ENCODE data around the gene NUTM2D.
"Not testable (repeated sequence)": the region's sequence is repeated elsewhere in the genome, so short reads cannot be mapped to it uniquely, and the experiment has no call there.

The NUTM2D gene

DNA sequence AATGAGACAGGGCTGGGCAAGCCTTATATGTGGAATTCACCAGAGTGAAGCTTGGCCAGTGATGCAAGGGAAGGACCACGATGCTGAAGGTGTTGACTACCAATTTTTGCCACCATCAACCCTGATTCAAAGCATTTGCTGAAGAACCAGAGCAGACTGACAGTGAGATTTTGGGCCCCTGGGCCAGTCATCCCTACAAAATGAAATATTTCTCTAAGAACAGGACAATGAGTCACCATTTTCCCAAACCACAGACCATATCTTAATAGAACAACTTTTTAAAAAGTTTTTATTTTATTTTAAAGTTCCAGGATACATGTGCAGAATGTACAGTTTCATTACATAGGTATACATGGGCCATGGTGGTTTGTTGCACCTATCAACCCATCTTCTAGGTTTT lies 16.5 kb downstream of the NUTM2D start:
- DNase-seq, result peak; percentile 37

GRCh38 chr10:87379115-87379514 lies 21.6 kb downstream of the NUTM2D start:
- not testable (repeated sequence) for DNase-seq

DNA sequence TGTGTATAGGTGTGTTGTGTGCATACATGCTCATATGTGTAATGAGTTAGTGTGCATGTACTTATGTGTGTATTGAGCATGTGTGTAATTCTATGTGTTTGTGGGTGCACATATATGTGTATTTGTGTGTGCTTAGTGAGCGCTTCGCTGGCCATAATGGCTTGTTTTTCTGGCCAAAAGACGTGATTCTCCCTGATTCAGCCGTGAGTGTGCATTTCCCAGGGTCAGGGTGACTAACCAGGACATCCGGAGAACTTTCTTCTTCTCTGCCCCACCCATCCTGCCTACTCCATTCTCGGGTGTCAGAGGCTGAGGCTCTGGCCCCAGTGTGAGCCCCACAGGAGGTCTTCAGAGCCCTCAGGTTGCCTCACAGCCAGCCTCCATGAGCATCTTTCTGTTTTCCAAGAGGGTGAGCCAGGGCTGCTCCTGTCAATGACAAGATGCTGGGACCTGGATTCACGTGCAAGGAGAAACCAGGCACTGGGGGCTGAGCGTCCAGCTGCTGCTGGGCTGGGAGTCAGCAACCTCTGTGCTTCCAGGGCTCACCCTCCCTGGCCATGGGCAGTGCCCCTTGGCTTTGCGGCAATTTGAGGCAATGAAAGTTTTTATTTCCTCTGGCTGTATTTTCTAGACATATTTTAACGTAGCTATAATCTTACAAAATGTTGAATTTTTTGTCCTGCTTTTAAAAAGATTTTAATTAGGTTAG lies 25.8 kb downstream of the NUTM2D start:
- DNase-seq, result not testable (repeated sequence)

- DNase-seq, result not testable (repeated sequence)
Observed at GRCh38 chr10:87384283-87384682, 26.7 kb downstream of the NUTM2D start.

- DNase-seq, result not testable (repeated sequence)
Observed at GRCh38 chr10:87385762-87386360, 28.3 kb downstream of the NUTM2D start.

- DNase-seq, result not testable (repeated sequence)
Observed at GRCh38 chr10:87391360-87391759, 33.8 kb downstream of the NUTM2D start.

- DNase-seq, result not testable (repeated sequence)
Observed at GRCh38 chr10:87396206-87396605, 38.7 kb downstream of the NUTM2D start.

- not testable (repeated sequence) for DNase-seq
Observed at GRCh38 chr10:87398436-87398835, 40.9 kb downstream of the NUTM2D start.

DNA sequence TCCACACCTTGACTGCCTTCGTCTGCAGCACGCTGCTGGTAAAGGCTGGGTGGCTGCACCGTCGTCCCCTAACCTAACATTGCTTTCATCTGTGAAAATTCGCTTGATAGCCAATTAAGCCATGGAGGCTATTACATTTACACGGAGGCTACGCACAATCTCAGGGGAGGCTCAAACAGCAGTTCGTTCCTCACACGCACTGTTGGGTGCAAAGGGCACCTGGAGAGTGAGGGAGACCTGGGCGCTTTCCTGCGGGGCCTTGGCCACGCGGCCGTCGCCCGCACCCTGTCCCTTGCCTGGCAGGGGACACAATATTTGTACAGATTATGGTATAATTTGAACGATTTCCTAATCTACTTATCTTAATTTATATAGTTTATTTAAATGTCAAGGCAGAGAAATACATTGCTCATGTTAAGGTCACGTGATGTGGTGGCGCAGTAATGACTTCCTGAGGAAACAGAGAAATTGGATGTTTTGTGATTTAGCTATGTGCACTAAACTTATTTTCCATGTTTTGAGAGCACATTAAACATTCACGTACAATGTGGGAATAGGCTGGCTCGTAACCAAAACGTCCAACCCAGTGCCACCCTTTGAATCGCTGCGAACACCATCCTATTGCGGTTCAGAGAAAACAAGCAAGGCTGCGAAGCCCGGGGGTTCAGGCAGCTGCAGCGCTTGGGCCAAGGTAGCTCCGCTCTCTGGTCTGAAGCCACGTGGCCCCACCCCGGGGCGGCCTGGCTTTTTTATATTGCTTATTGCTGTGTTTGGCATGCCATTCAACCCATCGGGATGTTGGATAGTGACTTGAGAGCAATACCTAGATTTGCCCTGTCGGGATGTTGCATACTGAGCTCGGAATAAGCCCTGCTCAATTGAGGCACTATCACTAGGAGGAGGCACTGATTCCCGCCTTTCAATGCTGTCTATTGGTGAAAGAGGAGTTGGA lies 50.2 kb downstream of the NUTM2D start:
- not testable (repeated sequence) for DNase-seq

DNA sequence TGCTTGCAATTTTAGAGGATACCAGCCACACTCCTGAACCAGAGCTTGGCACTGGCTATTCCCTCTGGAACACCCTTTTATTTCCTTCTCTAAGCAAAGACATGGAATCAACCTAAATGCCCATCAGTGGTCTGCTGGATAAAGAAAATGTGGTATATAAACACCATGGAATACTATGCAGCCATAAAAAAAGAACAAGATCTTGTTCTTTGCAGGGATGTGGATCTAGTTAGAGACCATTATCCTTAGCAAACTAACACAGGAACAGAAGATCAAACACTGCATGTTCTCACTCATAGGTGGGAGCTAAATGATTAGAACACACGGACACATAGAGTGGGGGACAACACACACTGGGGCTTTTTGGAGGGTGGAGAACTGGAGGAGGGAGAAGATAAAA lies 56.4 kb downstream of the NUTM2D start:
- not testable (repeated sequence) for DNase-seq
